Renal cortical epithelial cell (primary cell): ENCODE results near the gene ABHD2. TPM values are rescaled to one million over a fixed set of nuclear protein-coding genes. Genes with fewer than 3 reads are reported as not detected.

Source experiments
- DNase-seq: peaks from one replicate; pipeline ENCODE4 v3.0.0-alpha.2; 2011; ENCODE audit warnings: low read depth
- total RNA-seq: library from RNA; depleted of rRNA; stranded (reverse); fragments of >200 nt; gene quantifications from 2 replicates; pipeline ENCODE4 v1.2.3, GENCODE V29; 2014

ABHD2 gene
- total RNA-seq, 1 donor from 2014 or later, result 82.1 TPM

DNA sequence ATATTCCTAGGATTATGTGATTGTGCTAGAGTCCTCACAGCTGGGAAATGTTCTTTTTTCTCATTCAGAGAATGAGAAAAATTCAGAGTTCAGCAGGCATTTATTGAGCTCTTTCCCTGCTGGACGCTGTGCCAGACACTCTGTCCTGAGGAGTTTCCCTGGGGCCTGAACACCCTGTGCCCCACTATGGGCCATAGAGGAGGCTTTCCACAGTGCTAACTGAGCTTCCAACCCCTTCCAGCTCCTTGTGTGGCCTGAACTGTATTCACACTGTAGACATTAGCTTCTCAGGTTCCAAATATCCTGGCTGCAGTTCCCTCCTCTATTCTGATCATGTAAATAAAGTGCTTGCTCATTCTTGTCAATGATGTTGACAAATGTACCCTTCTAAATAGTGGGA is 10.0 kb downstream of the ABHD2 start:
- no peak for DNase-seq

DNA sequence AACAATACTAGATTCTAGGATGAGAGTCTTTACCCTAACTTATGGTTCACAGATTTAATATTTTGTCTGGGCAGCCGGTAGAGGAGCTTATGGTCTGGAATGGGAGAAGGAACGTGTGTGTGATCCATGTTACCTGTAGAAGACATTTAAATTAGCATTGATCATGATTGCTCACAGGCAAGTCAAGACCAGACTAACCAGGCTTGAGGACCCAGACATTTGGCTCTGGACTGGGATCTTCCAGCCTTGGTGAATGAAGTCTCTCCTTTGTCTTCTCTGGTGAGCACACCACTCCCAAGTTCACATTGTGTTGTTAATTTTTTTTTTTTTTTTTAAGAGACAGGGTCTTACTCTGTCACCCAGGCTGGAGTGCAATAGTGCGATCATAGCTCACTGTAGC is 11.7 kb downstream of the ABHD2 start:
- no peak for DNase-seq

DNA sequence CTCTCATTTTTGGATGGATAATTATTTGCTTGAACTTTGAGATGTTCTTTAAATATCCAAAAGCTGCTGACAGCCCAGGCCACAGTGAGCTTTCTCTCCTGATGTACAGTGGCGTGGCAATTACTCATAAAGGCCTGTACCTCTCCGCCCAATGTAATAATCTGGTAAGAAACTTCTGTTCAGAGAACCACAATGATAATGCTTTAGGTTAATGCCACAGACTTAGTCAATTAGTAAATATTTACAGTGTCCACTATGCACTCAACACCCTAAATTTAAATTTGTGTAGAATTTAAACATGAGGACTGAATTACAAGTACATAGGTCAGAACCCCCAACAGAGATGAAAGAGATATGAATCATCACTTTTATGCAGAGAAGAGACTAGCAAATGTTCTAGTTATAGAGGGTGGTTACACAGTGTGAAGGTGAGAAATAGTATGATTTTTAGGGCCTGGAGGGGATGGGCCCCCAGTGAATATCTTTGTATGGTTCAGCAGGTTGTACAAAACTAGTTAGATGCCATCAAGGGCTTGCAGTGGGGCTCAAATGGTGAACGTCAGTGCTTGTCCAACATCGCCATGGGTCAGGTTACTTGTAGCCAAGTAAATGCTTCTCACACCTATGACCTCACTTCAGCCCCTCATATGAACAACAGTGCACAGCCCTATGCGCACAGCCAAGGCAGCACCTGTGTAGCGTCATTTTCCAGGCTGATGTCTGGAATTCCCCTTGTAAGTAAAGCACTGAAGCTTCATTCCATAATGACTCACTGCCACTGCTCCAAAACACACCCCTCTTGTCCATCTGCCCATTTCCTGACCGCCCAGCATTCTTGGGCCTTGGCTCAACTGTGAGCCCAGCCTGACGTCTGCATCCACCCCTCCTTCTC is 13.3 kb downstream of the ABHD2 start:
- DNase-seq, result peak; percentile 99

DNA sequence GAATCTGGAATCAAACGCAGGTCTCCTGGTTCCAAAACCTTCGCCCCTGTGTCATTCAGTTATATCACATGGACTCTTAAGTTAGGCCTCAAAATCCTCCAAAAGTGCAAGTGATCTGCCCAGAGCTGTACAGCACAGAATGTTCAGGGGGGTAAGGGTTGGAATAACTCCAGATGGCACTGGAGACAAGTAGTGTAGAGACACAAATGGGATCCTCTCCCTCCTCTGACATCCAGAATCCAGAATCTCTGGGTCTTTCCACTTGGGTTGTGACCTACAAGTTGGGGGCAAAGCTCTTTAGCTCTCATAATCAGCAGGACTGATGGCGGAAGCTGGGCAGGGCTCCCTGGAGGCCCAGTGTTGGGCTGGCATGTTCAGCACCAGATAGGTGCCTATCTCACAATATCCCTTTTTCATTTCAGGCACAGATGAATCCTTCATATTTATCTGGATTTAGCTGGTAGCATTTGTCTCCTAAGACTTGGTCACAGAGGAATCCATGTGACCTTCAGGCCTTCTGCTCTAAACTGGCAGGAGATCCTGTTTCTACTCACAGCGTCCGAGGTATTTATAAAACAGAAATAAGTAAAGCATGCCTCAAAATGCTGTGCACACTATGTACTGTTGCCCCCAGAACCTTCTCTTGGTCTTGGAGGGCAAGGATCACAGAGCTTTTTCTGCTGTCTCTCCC is 15.4 kb downstream of the ABHD2 start:
- no peak for DNase-seq

DNA sequence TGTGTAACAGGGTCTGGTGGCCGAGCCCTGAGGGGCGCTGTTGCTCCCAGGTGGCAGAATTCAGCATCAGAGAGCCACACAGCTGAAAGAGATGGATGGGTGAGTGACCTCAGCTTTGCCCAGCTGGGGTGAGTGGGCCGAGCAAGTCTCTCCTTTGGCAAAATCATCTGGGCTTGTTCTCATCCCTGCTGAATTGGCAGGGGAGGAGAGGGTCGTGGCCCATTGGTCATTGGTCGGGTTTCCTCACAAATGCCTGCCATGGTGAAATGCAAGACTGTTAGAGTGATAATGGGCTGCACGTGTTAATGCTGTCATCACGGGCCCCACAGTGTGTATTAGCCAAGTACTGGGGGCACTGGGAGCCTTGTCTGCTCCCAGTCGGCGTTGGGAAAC is 15.9 kb downstream of the ABHD2 start:
- peak; percentile 71 for DNase-seq

DNA sequence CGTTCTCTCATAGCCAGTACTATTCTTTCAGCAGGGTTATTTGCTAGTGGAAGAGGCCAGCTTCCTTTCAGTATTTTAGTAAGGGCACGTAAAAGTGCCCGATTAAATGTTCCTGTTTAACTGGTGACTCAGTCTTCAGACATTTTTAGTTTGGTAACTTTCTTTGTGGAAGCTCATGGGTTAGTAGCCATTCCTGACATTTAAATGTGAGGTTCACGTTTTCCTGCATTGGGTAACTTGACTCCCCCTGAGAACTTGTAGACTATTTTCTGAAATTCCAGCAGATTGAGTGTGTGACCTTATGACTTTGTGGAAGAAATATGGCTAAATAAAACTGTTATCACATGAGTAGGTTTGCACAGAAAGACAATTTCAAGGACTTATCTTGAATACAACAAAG is 16.9 kb downstream of the ABHD2 start:
- DNase-seq, result peak; percentile 99

DNA sequence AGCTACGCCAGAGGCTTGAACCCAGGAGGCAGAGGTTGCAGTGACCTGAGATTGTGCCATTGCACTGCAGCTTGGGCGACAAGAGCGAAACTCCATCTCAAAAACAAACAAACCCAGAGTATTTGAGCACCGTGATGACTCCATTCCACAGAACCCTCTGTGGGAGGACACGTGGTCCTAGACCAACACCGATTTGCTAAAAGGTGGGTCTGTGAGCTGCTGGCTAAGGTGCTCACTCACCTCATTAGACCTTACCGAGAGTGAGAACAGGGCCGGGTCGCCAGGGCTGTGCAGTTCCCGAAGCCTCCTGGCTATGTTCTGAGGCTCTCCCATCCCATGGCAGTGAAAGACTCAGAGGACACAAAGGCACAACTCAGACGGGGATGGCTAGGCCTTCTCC is 17.9 kb downstream of the ABHD2 start:
- no peak for DNase-seq

DNA sequence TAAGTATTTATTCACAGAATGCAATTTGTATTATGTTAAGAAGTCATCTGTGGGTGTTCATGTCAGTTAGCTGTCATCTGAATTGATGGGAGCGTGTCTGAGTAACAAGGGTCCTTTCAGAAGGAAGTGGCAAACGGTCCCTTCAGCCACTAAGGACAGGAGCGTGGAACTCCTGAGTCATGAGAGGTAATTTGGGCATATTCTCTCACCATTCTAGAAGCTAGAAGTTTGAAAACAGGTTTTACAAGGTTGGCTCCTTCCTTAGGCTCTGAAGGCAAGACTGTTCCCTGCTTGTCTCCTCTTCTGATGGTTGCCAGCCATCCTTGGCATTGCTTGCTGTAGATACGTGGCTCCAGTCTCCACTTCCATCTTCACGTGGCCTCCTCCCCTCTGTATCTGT is 19.7 kb downstream of the ABHD2 start:
- no peak for DNase-seq

DNA sequence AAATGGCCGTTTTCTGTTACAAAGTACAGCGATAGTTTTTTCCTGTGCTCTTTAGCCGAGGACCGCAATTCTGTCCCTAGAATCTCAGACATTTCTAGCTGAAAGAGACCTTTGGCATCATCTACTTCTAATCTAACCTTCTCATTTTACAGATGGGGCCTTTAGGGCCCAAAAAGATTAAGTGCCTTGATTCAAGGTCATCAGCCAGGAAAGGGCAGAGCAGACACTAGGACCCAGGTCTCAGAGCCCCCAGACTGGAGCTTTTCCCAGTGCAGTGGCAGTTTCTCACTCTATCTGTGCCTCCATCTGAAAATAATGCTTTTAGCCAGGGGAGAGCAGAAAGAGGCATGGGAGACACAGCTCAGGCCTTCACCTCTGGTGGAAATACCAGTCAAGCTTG is 20.6 kb downstream of the ABHD2 start:
- no peak for DNase-seq

DNA sequence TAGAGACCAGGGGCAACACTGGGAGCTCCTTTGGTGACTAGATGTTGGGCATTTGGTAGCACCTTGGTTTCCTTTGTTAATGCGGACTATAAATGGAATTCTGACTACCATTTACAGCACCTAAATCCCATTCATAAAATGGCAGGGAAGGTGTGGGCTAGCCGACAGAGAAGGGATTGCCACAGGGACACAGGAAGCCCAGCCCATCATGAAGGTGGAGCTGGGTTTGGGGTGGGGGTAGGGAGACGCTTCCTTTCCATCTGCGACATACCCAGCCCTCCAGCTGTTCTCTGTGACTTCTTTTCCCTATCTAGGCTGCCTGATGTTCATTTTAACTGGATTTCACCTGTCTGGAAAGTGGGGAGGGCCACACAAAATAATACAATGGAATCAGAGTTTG is 21.0 kb downstream of the ABHD2 start:
- DNase-seq, result no peak

DNA sequence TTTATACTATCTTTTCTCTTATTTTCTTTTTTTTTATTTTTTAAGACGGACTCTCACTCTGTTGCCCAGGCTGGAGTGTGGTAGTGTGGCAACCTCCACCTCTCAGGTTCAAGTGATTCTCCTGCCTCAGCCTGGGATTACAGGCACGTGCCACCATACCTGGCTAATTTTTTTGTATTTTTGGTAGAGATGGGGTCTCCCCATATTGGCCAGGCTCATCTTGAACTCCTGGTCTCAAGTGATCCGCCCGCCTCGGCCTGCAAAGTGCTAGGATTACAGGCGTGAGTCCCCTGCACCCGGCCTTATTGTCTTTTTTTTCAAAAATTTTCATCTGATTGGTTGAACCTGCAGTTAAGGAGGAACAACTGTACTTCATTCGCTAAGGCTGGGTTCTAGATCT is 21.8 kb downstream of the ABHD2 start:
- no peak for DNase-seq

DNA sequence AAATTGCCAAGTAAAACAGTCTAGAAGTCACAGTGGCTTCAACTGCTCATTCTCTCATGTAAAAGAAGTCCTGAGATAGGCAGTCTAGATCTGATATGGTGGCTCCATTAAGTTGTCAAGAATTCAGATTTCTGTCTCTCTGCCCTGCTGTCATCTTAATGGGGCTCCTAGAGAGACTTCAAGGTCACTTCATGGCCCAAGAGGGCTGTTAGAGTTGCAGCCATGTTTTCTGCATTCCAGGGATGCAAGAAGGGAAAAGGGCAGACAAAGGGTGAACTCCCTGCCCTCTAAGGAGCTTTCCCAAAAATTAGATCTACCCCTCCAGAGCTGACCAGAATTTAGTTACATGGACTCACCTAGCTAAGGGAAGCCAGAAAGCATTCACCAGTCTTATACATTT is 23.1 kb downstream of the ABHD2 start:
- no peak for DNase-seq

DNA sequence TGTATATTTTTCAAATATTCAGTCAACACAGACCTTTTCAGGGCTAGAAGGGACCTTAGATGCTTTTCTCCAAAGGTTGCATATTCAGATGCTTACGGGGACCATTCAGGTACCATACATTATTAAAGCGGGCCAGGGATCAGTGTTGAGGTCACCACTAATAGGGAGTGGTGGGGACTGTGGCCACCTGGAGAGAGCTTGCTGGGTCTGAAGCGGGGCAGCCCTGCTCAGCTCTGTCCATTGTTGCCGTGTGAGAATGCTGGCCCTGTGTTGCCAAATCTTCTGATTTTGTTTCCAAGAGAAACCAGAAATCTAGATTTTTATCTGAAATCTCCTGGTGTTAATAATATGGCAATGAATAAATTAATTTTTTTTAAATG is 23.7 kb downstream of the ABHD2 start:
- DNase-seq, result no peak

DNA sequence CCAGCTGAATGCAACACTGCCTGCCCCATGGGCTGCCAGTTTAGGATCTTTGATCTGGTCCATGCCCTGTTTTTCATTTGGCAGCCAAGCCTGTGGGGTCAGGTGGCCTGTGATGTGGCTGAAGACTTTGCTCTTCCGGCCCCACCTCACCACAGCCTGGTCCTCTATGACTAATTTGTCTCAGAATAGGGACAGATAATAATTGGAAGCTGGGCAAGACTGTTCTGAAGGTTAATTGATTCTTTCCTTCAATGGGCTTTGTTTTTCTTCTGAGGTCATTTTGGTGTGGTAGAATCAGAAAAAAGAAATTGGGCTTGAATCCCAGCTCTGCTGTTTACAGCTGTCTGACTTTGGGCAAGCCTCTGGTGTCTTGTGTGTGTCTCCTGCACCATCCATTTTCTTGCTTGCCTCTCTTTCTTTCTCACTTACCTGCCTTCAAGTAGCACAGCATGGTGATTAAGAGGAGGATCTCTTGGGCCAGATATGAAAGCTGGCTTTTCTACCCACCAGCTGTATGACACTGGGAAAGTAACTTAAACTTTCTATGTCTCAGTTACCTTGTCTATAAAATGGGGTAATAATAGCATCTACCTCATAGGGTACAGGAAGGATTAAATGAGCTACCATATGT is 24.2 kb downstream of the ABHD2 start:
- DNase-seq, result peak; percentile 84

DNA sequence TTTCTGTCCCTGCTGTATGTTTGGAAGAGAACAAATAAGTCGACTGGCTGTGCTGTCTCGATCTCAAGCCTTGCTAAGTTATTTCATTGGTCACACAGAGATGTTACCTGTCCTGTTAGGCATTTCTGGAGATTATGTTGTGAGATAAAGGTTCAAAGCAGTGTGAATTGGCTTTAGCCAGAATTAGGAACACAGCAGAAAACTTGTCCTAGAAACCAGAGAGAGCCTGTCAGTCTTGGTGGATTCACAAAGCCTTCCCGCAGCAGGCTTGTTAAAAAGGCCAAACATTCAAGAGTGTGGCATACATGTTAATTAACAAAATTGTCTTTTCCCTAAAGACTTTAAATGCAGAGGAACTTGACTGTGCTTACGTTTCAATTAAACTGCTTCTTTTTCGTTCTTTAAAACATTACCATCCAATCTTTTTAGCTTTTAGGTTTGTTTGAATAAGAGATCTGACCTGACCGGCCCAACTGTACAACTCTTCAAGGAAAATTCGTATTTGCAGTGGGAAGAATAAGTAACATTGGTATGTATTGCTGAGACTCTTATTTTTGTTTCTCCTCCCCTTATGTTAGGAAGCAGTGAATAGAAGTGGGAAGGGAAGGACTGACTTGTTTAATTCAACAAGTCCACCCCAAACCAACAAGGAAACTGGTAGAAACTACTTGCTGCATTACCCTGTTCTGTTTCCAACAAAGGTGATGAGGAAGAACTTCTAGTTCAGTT is 25.2 kb downstream of the ABHD2 start:
- DNase-seq, result no peak

DNA sequence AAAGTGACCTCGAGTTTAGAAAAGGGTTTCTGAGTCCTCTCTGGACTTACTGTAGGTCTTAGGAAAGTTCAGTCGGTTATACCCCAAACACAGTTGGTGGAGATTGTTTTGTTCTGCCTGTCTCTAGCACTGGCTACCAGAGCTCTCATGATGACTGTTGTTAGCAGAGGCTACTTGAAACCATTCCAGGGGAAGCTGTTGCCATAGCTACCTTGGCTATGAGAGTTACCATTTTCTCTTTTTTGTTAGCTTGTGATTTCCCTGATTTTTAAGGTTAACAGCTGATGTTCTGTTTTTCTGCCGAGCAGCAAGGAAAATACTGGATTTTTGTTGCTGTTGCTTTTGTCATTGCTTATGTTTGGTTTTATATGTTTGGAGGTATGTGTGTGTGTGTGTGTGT is 26.7 kb downstream of the ABHD2 start:
- DNase-seq, result peak; percentile 51

DNA sequence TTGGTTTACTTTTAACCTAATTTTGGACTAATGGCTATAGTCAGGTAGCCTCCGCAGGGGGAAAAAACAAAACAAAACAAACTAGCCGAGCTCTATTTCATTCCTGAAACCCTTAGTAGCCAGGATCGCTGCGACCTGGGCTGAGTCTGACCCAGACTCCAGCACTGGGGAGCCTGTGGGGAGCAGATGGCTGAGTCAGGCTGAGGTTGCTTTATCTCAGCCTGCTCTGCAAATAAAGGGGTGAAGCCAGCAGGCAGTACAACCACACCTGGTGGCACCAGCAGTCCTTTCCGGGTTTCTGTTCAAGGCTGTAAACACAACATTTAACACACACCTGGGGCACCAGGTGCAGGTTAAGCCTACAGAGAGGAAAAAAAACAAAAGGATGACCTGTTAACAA is 27.3 kb downstream of the ABHD2 start:
- no peak for DNase-seq

DNA sequence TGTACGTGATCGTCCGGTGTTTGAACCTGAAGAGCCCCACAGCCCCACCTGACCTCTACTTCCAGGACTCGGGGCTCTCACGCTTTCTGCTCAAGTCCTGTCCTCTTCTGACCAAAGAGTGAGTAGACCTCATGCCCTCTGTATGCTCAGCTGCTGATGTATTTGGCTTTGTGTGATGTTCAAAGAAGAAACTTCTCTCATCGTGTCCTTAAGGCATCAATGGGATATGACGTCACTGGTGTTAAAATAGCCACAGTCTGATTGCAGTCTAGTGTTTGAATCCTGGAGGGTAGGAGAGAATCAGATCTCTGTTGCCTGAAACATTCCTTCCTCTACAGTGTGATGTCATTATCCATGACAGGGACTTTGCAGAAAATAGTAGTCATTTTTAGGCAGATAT is 28.1 kb downstream of the ABHD2 start:
- DNase-seq, result no peak

DNA sequence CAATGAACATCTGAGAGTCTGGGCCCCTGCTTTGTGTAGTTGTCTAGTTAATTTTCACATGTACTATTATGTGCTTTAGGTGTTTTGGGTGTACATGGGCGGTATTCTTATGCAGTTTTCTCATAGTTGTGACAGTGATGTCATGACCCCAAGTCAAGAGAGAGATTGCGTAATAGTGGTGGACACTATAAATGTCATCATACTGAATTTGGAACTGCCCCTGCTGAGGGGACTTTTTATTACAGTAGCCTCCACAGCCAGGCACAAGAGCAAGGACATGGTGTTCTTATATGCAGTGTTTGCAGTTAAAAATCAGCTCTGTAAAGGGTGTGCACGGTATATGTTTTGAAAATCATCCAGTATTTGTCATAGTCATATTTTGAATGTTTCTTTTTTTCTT is 29.5 kb downstream of the ABHD2 start:
- DNase-seq, result no peak

DNA sequence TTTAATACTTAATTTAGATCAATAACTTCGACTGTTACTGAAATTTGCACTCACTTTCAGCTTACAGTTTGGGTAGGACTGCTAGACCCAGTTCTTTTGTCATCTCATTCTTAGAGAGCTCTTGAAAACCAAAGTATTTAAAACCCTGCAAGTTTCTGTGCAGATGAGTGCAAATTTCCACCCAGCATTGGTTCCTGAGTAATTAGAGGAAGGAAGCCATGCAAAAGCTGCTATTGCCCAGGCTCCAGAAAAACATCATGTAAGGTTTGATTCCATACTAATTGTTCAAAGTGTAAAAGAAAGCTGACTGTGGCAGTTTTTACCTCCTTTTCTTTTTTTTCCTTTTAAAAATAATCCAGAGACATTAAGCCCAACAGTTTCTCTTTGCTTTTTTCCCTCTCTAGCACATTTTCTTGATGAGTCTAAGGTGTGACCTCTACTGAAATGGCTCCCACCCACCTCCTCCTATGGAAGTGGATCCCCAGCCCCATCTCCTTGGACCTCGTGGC is 30.3 kb downstream of the ABHD2 start:
- DNase-seq, result no peak

DNA sequence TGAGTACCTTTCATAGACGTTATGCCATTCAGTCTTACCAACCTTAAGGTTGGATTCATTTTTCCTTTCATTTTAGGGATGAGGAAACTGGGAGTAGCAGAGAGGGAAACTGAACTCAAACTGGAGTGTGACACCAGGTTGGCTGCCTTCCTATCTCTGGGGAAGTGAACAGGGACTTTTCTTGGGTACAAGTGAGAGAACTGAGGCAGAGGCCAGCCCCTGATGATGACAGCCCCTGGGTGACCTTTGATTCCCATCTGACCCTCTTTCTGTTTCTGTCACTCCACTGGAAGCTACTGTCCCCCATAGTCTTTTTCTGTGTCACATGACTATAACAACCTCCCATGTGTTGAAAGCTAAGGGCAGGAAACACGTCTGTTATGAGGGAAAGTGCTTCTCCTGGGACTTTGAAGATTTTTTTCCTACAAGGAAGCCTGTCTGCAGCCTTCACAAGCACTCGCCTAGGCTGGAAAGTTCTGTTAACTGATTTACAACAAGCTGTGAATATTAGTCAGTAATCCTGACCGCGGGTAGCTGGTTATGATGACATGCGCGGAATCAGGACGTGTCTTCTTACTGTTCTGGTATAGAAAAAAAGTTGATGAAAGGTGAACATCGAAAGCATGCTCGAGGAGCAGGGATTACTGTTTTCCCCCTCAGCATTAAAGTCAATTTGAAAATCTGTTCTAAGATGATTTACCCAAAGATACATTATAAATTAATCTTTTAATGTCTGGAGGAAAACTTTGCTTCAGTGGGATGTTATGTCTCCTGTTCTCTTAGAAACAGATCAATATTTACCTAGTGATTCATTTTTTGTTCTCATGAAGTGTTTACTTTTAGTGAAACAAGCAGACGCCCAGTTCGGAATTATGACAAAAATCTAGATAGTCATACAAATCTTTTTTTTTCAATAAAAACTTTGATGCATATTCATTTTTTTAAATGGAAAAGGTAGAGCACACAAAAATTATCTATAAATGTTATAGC is 31.5 kb downstream of the ABHD2 start:
- DNase-seq, result no peak
